GM12892 (cell line): ENCODE measurements around the gene KL.

Source experiments
- DNase-seq: peaks from one replicate; pipeline ENCODE4 v3.0.0; 2011; ENCODE audit not compliant: insufficient read length
- FAIRE-seq: peaks from 2 replicates; lab custom pipeline; 2011; peaks lifted over from hg19 to GRCh38; lab: Jason Lieb, UNC
- POLR2A ChIP-seq: IDR thresholded peaks from 2 replicates; pipeline ENCODE4 v1.6.1; 2011; ENCODE audit warnings: low read depth, low read length, control low read depth
- POLR2AphosphoS5 ChIP-seq: IDR thresholded peaks from 2 replicates; pipeline ENCODE4 v1.6.1; 2011; ENCODE audit warnings: low read depth, low read length, control low read depth
- TAF1 ChIP-seq: IDR thresholded peaks from 2 replicates; pipeline ENCODE4 v1.6.1; 2011; ENCODE audit warnings: low read depth, mild to moderate bottlenecking, control low read depth, low read length, borderline replicate concordance

Gene KL

DNA sequence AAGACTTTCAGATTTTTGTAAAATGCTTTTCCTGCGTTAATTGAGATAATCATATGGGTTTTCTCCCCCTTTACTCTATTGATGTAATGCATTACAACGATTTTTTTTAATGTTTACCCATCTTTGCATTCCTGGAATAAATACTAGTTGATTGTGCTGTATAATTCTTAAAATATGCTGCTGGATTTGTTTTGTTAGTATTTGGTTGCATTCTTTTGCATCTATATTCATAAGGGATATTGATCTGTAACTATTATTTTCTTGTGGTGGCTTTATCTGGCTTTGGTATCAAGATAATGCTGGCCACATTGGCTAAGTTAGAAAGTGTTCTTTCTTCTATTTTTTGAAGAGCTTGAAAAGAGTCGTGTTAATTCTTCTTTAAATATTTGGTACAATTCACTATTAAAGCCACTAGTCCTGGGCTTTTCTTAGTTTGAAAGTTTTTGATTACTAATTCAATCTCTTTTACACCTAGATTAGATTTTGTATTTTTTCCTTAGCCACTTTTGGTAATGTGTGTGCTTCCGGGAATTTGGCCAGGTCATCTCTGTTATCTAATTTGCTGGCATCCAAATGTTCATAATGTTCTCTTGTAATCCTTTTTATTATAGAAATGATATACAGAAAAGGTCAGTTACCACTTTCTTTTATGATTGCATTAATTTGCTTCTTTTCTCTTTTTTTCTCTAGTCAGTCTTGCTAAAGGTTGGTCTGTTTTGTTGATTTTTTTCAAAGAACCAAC is 29.8 kb downstream of the KL start:
- FAIRE-seq (no peak), DNase-seq (no peak)
- TF ChIP-seq POLR2A (no peak), TAF1 (no peak), POLR2AphosphoS5 (no peak)

DNA sequence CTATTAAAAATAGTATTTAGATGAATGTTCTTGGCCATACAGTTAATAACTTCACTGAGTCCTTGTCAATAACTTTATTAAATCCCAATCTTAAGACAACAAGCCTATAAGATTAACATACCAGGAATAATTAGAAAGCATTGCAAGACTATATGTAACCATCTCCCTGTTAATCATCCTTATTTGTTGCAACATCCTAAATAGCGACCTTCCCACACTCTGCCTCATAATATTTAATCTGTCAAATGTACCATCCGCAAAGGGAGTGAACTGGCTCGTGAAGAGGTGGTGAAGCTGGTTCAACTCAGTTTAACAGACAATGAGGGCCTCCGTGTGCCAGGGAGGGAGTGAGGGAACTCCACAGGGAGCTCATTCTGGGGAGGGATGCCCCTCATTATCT is 33.9 kb downstream of the KL start:
- FAIRE-seq: no peak
- DNase-seq: no peak

DNA sequence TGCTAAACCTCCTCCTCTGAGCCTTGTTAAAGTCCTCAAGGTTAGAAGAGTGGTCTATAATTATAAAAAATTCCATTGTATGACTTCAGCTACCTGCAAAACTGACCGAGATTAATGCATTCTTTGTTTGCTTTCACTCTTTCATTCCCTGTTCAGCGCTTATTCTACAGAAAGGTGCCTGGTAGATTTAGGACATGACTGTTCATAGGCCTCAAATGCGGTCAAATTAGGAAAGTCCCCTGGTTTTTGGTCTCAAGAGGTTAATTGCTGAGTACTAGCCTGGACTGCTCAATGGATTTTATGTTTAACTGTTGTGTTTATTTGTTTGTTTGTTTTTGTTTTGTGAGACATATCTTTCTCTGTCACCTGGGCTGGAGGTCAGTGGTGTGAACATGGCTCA is 35.4 kb downstream of the KL start:
- FAIRE-seq: peak; percentile 89
- TF ChIP-seq POLR2A (no peak), POLR2AphosphoS5 (no peak), TAF1 (no peak)
- no peak for DNase-seq

More for the DNA sequence above, 33.9 kb downstream of the KL start:
- no peak for TF ChIP-seq POLR2AphosphoS5
- no peak for TF ChIP-seq TAF1
- no peak for TF ChIP-seq POLR2A

DNA sequence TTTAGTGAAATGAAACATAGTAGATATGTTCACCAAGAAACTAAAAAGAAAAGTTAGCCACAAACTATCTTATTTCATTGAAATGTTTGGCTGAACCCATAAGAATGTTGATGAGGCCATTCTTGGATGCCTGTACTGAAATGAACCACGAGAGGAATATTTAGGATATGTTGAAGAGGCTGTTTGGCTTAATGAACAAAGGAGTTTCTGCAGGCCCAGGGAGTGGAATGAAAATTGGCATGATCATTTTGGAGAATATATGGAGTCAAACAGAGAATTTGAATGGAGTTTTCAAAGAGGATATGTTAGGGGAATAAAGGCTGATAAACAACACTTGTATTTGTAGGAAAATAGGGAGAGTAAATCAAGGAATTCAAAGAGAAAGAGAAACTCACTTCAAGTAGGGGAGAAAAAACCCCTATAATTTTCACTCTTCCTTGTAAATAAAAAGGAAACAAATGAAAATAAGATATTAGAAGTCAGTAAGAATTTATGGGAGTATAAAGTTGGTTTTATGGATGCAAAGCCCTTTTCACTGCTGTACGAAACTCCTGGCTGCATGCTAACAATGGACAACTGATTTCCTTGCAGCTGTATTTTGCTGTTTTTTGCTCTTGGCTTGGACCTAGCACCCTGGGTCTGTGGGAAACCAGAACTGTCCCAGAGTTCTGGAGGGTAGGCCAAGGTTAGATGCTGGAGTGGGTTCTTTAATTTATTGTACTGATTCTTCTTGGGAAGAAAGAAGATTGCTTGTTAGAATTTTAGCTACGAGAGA is 36.5 kb downstream of the KL start:
- FAIRE-seq (no peak), DNase-seq (no peak)
- TF ChIP-seq POLR2AphosphoS5 (no peak), POLR2A (no peak), TAF1 (no peak)

DNA sequence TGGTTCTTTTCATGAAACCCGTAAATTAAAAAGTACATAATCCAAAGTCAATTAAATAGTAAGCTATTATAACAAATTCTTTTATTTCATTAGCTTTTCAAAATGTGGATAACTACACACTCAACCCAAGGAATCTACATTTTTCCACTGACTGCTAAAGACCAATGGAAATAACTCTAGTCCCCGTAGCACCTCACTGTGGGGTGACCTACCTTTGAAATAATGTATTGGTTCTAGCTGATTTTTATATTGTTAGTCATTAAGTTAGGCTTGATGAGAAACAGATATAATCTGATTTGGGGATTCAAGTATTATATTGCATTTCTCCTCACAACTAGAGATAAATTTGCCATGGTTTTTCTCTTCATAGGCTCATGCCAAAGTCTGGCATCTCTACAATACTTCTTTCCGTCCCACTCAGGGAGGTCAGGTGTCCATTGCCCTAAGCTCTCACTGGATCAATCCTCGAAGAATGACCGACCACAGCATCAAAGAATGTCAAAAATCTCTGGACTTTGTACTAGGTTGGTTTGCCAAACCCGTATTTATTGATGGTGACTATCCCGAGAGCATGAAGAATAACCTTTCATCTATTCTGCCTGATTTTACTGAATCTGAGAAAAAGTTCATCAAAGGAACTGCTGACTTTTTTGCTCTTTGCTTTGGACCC is 37.3 kb downstream of the KL start:
- DNase-seq (no peak), FAIRE-seq (no peak)
- no peak for TF ChIP-seq POLR2AphosphoS5
- TF ChIP-seq POLR2A: no peak
- no peak for TF ChIP-seq TAF1

DNA sequence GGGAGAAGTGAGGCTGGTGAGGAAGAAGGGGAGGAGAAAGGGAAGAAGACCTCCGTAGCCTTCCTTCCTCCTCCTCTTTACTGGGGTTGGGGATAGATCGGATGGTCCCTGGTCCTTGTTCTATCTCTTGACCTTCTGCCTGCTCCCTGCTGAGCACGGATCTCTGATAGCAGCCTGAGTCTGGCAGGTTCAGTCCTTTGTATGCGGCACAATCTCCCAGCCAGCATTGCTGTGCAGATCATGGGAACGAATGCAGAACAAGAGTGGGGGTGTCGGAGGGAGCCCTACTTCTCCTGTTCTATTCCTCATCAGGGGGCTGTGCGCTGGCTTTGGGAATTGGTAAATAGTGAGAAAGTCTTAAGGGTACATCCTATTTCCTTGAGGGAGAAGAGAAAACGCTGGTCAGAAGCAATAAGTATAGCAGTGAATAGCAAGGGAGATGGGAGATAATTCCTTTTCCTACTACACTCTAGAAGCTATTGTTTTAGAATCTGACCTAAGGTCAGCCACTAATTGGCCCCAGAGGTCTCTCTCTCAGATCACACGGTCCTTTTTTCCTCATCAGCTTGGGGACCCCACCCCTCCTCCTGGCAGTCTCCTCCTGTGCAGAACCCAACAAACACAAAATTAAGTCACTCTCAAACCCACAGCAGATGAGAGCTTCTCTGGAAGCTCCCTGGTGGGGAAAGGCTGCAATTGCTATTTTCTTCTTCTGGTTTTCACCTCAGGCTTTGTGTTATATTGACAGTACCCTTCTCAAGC is 41.0 kb downstream of the KL start:
- FAIRE-seq: no peak
- TF ChIP-seq POLR2AphosphoS5: no peak
- TF ChIP-seq TAF1: no peak
- TF ChIP-seq POLR2A: no peak
- DNase-seq: peak; percentile 24

DNA sequence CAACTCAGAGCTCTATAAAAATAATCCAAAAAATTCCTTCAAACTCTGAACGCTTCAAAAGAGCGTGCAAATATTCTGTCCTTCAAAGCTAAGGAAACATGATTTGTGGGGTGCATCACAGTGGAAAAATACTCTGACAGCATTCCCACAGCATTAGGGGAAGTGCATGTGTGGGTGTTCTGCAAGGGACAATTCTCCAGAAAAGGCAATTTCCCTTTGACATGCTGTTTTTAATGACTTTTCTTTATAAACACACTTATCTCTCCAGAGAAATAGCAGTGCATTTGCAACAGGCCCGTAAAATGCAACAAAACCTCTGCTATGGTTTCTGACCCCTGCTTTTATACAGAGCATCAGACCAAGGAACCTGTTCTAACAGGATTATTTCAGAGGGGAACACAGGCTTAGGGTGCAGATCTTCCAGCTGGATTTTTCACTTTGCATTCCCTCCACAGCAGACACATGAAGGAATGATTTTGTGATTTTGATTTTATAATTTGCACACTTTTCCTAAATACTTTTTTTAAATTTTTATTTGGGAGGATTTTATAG is 42.6 kb downstream of the KL start:
- DNase-seq: no peak
- FAIRE-seq: no peak
- TF ChIP-seq TAF1 (no peak), POLR2A (no peak), POLR2AphosphoS5 (no peak)

DNA sequence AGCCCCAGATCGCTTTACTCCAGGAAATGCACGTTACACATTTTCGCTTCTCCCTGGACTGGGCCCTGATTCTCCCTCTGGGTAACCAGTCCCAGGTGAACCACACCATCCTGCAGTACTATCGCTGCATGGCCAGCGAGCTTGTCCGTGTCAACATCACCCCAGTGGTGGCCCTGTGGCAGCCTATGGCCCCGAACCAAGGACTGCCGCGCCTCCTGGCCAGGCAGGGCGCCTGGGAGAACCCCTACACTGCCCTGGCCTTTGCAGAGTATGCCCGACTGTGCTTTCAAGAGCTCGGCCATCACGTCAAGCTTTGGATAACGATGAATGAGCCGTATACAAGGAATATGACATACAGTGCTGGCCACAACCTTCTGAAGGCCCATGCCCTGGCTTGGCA is 44.6 kb downstream of the KL start:
- DNase-seq: no peak
- TF ChIP-seq TAF1 (no peak), POLR2AphosphoS5 (no peak), POLR2A (no peak)
- FAIRE-seq: no peak

DNA sequence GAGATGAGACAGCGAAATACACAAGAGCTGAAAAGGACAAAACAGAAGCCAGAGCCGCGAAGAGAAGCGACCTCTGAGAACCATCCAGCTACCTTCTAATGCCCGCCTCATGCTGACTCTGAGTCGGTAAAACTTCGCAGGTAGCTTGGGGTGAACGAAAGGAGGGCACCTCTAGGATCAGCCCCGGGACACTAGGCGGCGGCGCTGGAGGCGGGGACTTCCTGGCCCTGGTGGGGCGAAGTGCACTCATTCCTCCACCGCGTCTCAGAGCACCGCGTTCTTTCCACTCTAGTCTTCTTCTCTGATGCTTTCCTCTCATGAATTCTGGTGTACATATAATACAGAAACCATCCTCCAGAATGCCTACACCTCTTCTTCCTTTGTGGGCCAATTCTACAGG is 50.1 kb downstream of the KL start:
- FAIRE-seq (no peak), DNase-seq (no peak)
- TF ChIP-seq POLR2AphosphoS5: no peak
- TF ChIP-seq TAF1: no peak
- no peak for TF ChIP-seq POLR2A

DNA sequence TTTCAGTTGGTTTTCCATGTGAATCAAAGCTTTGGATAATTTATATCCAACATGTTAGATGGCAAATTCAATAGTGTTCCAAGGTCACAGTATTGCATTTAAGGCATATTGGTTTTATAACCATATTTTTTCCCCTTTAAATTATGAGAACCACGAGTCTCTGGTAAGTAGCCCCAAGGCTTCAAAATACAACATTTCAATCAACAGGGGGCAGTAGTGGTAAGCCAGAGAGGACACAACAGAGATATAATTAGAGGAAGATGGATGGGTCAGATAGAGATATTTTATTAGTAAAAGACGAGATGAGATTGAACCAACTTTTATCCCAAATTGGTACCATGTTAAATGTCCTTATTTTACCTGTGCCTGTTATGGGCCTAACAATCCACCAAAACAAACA is 53.1 kb downstream of the KL start:
- FAIRE-seq (no peak), DNase-seq (no peak)
- no peak for TF ChIP-seq TAF1
- no peak for TF ChIP-seq POLR2A
- TF ChIP-seq POLR2AphosphoS5: no peak

DNA sequence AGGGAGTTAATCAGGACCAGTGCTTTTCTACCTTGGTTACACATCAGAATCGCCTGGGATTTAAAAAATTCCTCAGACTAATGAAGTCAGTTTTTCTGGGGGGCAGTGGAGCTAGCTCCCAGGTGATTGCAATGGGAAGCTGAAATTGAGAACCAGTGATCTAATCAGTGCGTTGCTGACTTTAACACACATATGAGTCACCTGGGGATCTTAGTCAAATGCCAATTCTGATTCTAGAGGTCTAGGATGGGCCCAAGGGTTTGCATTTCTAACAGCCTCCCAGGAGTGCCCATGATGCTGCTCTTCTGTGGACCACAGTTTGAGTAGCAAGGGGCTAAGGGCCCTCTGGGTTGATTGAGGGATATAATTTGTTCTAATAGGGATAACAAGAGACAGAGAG is 54.5 kb downstream of the KL start:
- no peak for DNase-seq
- TF ChIP-seq POLR2AphosphoS5 (no peak), TAF1 (no peak), POLR2A (no peak)
- FAIRE-seq: no peak
